Measurements from ENCODE around the gene KCNA3.

Gene KCNA3

DNA sequence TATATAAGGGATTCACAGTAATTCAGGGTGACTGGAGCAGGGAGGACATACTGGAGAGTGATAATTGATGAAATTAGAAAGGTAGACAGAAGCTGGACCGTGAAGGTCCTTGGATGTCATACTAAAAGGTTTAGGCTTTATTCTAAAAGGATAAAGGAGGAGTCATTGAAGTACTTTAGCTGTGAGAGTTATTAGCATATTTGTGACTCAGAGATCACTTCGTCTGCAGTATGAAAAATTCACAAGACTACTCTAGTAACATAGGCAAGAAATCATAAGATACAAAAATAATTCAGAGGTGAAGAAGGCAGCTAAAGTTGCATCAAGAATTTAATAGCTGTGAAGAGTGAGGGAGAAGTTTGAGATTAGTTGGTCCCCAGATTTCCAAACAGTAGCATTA, 26.3 kb downstream of the KCNA3 start:
- ChIA-PET POLR2A (no interaction called here), CTCF (no interaction called here)
- TF ChIP-seq FOXM1 (IDR thresholded peaks at IDR 0.05; ENCODE audit: borderline replicate concordance) (no peak), L3MBTL2 (conservative IDR thresholded peaks at IDR 0.05) (no peak), CTBP1 (IDR thresholded peaks at IDR 0.05; ENCODE audit: borderline replicate concordance) (no peak), SP1 (IDR thresholded peaks at IDR 0.05) (no peak), TARDBP (IDR thresholded peaks at IDR 0.05) (no peak), FOXK2 (IDR thresholded peaks at IDR 0.05) (no peak), HDGF (IDR thresholded peaks at IDR 0.05; ENCODE audit: borderline replicate concordance) (no peak), ELF4 (IDR thresholded peaks at IDR 0.05) (no peak), LEF1 (IDR thresholded peaks at IDR 0.05; ENCODE audit: borderline replicate concordance) (no peak), ZNF384 (IDR thresholded peaks at IDR 0.05) (no peak), SUZ12 (IDR thresholded peaks at IDR 0.05) (no peak), FOXA1 (IDR thresholded peaks at IDR 0.05) (no peak), NFRKB (IDR thresholded peaks at IDR 0.05) (no peak), ARNT (IDR thresholded peaks at IDR 0.05) (no peak)
- TF ChIP-seq, protein P1, sequence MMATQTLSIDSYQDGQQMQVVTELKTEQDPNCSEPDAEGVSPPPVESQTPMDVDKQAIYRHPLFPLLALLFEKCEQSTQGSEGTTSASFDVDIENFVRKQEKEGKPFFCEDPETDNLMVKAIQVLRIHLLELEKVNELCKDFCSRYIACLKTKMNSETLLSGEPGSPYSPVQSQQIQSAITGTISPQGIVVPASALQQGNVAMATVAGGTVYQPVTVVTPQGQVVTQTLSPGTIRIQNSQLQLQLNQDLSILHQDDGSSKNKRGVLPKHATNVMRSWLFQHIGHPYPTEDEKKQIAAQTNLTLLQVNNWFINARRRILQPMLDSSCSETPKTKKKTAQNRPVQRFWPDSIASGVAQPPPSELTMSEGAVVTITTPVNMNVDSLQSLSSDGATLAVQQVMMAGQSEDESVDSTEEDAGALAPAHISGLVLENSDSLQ (IDR thresholded peaks at IDR 0.05) = no peak
- DNase-seq (ENCODE audit: extremely low spot score) = no peak

DNA sequence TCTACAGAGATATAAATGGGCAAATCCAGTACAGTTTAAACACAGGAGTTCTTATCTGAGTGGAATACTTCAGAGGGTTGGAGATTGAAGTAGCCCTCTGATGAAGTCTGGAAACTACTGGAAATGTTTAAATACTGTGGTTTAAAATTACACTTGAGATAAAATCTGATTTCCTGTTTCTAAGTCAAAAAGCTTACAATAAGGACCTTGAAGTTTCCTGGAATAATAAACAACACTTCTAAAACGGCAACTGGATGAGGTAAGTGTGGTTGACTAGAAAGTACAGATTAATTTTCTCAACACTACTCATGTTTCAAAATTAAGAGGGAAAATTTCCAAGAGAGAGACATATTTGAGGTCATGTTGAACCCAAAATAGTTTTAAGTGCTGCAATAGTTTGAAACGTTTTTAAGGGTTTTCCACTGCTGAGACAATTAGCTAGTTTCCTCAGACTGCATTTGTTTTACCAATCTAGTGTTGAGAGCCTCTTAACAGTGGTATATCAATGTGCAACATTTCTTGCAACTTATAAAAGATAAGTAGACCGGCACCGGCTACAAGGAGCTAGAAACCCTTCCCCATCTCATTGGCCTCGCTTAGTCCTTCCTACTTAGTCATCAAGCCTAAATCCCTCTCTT, 27.4 kb downstream of the KCNA3 start:
- ChIA-PET POLR2A (no interaction called here), CTCF (interaction anchor here (0.8 kb wide), 1 partner anchor 138 kb away, joined by 3 read pairs; no protein-coding TSS in a partner anchor)
- TF ChIP-seq L3MBTL2 (conservative IDR thresholded peaks at IDR 0.05) = no peak
- no peak for TF ChIP-seq HDGF (IDR thresholded peaks at IDR 0.05; ENCODE audit: borderline replicate concordance)
- no peak for TF ChIP-seq ELF4 (IDR thresholded peaks at IDR 0.05)
- TF ChIP-seq SUZ12 (IDR thresholded peaks at IDR 0.05) = no peak
- TF ChIP-seq BHLHE40 (IDR thresholded peaks at IDR 0.05; ENCODE audit: borderline replicate concordance) = no peak
- TF ChIP-seq, protein P1 (IDR thresholded peaks at IDR 0.05) = no peak
- DNase-seq (ENCODE audit: extremely low spot score) = no peak

GRCh38 chr1:110645821-110646735, 28.7 kb downstream of the KCNA3 start:
- POLR2A ChIA-PET = no interaction called here
- no peak for DNase-seq (ENCODE audit: extremely low spot score)
- CTCF ChIA-PET = interaction anchor here (0.6 to 0.8 kb wide), 3 partner anchors 16 to 139 kb away, joined by 3 to 5 read pairs (median 3); no protein-coding TSS in a partner anchor
- TF ChIP-seq FOXK2 (IDR thresholded peaks at IDR 0.05) = no peak
- TF ChIP-seq HDGF (IDR thresholded peaks at IDR 0.05; ENCODE audit: borderline replicate concordance) = no peak
- no peak for TF ChIP-seq L3MBTL2 (conservative IDR thresholded peaks at IDR 0.05)
- TF ChIP-seq TARDBP (IDR thresholded peaks at IDR 0.05) = no peak
- TF ChIP-seq FOXM1 (IDR thresholded peaks at IDR 0.05; ENCODE audit: borderline replicate concordance) = no peak
- TF ChIP-seq, protein P1 (IDR thresholded peaks at IDR 0.05) = no peak
- TF ChIP-seq ELF4 (IDR thresholded peaks at IDR 0.05) = no peak
- TF ChIP-seq ZNF384 (IDR thresholded peaks at IDR 0.05) = no peak

DNA sequence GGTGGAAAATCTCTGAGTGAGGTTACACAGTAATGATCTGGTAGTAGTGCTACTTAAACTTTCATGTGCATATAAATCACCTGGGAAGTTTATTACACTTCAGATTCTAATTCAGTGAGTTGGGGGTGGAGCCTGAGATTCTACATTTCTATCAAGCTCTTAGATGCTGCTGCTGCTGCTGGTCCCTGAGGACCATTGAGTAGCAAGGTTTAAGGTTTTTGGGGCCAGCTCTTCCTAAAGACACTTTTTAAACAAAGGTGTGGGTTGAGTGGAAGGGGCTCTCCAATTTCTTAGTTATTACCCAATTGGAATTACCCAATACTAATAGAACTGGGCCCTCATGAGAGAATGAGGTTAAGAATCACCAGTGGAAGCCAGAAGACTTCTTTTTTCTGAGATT, 29.5 kb downstream of the KCNA3 start:
- ChIA-PET CTCF (interaction anchor here (0.9 kb wide), 1 partner anchor 138 kb away, joined by 5 read pairs; no protein-coding TSS in a partner anchor), POLR2A (no interaction called here)
- no peak for TF ChIP-seq FOXM1 (IDR thresholded peaks at IDR 0.05; ENCODE audit: borderline replicate concordance)
- TF ChIP-seq, protein P1 (IDR thresholded peaks at IDR 0.05) = no peak
- no peak for TF ChIP-seq FOXA1 (IDR thresholded peaks at IDR 0.05)
- TF ChIP-seq NFRKB (IDR thresholded peaks at IDR 0.05) = no peak
- no peak for TF ChIP-seq SP1 (IDR thresholded peaks at IDR 0.05)
- no peak for TF ChIP-seq TARDBP (IDR thresholded peaks at IDR 0.05)
- no peak for TF ChIP-seq ZNF384 (IDR thresholded peaks at IDR 0.05)
- no peak for TF ChIP-seq ELF4 (IDR thresholded peaks at IDR 0.05)
- TF ChIP-seq LEF1 (IDR thresholded peaks at IDR 0.05; ENCODE audit: borderline replicate concordance) = no peak
- TF ChIP-seq CTBP1 (IDR thresholded peaks at IDR 0.05; ENCODE audit: borderline replicate concordance) = no peak
- no peak for TF ChIP-seq BHLHE40 (IDR thresholded peaks at IDR 0.05; ENCODE audit: borderline replicate concordance)
- TF ChIP-seq L3MBTL2 (conservative IDR thresholded peaks at IDR 0.05) = no peak
- TF ChIP-seq HDGF (IDR thresholded peaks at IDR 0.05; ENCODE audit: borderline replicate concordance) = no peak
- no peak for TF ChIP-seq SUZ12 (IDR thresholded peaks at IDR 0.05)
- no peak for TF ChIP-seq FOXK2 (IDR thresholded peaks at IDR 0.05)
- no peak for TF ChIP-seq ARNT (IDR thresholded peaks at IDR 0.05)
- DNase-seq (ENCODE audit: extremely low spot score) = no peak

DNA sequence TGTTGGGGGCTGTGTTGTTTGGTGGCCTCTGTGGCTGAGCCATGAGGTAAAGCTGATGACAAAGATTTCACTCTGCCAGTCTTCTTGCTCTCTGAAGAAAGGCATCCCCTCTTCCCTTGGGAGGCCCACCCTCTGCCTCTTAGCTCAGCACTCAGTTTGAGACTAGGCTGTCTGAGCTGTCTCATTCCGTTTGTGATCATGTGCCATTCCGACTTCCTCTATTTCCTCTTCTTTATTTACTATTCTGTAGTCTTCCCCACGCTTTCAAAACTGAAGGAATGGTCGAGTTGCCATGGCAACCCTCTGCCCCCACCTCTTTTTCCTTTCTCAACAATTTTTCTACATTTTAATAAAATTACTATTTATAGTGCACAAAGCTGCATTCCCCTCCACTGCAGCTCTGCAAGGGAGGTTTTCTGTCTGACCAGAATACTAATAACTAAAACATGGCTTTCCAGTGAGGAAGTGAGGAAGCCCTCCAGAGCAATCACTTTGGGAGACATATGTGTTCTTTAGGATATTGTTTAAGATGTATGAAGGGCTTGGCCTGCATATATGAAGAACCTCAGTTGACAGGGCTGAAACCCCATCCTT, 30.8 kb downstream of the KCNA3 start:
- DNase-seq (ENCODE audit: extremely low spot score) = no peak
- CTCF ChIA-PET = no interaction called here
- POLR2A ChIA-PET = no interaction called here
- no peak for TF ChIP-seq HDGF (IDR thresholded peaks at IDR 0.05; ENCODE audit: borderline replicate concordance)
- no peak for TF ChIP-seq ZNF384 (IDR thresholded peaks at IDR 0.05)
- no peak for TF ChIP-seq L3MBTL2 (conservative IDR thresholded peaks at IDR 0.05)
- no peak for TF ChIP-seq ARNT (IDR thresholded peaks at IDR 0.05)
- no peak for TF ChIP-seq SP1 (IDR thresholded peaks at IDR 0.05)
- TF ChIP-seq FOXA1 (IDR thresholded peaks at IDR 0.05) = no peak
